Progenitor cell of endocrine pancreas (in vitro differentiated cells): ENCODE results near the gene DNM2. TPM values are rescaled to one million over a fixed set of nuclear protein-coding genes. Genes with fewer than 3 reads are reported as not detected.

Source experiments
- DNase-seq: peaks from one replicate; pipeline ENCODE4 v3.0.0; 2021; ENCODE audit warnings: low spot score; ENCODE audit not compliant: unreplicated experiment
- H3K27ac Mint-ChIP-seq: 2 replicates; pipeline ENCODE4 v1.8.0; 2021; ENCODE audit warnings: mild to moderate bottlenecking, moderate library complexity, mixed read lengths
- H3K27me3 Mint-ChIP-seq: 2 replicates; pipeline ENCODE4 v1.8.0; 2021; ENCODE audit warnings: mixed read lengths
- H3K36me3 Mint-ChIP-seq: 2 replicates; pipeline ENCODE4 v1.8.0; 2022; ENCODE audit warnings: mixed read lengths; ENCODE audit not compliant: insufficient read depth
- H3K4me1 Mint-ChIP-seq: 2 replicates; pipeline ENCODE4 v1.8.0; 2021; ENCODE audit warnings: low read depth, mixed read lengths
- H3K4me3 Mint-ChIP-seq: 2 replicates; pipeline ENCODE4 v1.8.0; 2021; ENCODE audit warnings: low read depth, mild to moderate bottlenecking, moderate library complexity, mixed read lengths
- H3K9me3 Mint-ChIP-seq: 2 replicates; pipeline ENCODE4 v1.8.0; 2021; ENCODE audit warnings: low read depth, mixed read lengths
- CTCF ChIP-seq: fragments of 200-600 bp; sonication (generic); IDR thresholded peaks from one replicate; pipeline ENCODE4 v1.5.0; 2021; ENCODE audit warnings: antibody characterized with exemption, mild to moderate bottlenecking; ENCODE audit not compliant: unreplicated experiment
- total RNA-seq: library from RNA; stranded (reverse); gene quantifications from 2 replicates; pipeline ENCODE4 v1.2.1, GENCODE V29; 2021

The DNM2 gene
- total RNA-seq, 1 donor from 2014 or later: 124 TPM

GRCh38 chr19:10763828-10764339 lies 46.0 kb downstream of the DNM2 start:
- TF ChIP-seq CTCF: no peak
- H3K9me3 Mint-ChIP-seq: no peaks in the 10 kb centered on the region
- H3K4me3 Mint-ChIP-seq: no peak overlapping the region
- H3K36me3 Mint-ChIP-seq: peaks cover 4% of the 10 kb centered on the region
- DNase-seq: no peak
- H3K4me1 Mint-ChIP-seq: no peaks in the 10 kb centered on the region
- H3K27ac Mint-ChIP-seq: peak overlapping the region; percentile 45
- H3K27me3 Mint-ChIP-seq: no peaks in the 10 kb centered on the region

GRCh38 chr19:10764340-10764894 lies 46.5 kb downstream of the DNM2 start:
- no peaks in the 10 kb centered on the region for H3K27me3 Mint-ChIP-seq
- H3K4me1 Mint-ChIP-seq: no peaks in the 10 kb centered on the region
- H3K9me3 Mint-ChIP-seq: no peaks in the 10 kb centered on the region
- no peak overlapping the region for H3K4me3 Mint-ChIP-seq
- TF ChIP-seq CTCF: no peak
- no peak for DNase-seq
- H3K36me3 Mint-ChIP-seq: peaks cover 4% of the 10 kb centered on the region
- no peak overlapping the region for H3K27ac Mint-ChIP-seq

DNA sequence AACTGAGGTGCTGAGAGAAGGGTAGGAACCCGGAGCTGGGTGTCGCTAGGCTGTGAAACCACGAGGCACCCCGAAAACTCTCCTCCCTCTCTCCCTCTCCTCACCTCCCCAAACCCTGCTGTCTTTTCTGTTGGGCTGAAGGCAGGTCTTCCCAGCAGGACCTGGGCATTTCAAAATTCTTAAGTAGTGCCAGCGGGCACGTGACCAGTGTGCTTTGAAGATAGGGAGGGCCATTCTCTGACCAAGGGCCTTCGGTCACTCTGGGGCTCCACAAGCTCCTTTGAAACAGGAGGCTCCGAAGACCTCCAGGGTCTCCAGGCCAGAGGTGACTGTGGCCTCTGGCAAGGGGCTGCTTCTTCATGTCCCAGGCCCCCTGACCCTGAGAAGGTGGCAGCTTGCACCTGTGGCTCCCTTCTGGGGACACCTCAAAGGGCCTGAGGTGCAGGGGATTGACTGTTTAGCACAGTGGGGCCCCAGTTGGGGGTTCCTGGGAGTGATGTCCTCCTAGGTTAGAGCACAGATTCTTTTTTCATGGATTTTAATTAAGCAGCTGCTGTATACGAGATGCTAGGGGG lies 48.3 kb downstream of the DNM2 start:
- Mint-ChIP-seq H3K36me3 (peaks cover 3% of the 10 kb centered on the region), H3K27ac (no peak overlapping the region), H3K9me3 (no peaks in the 10 kb centered on the region), H3K27me3 (no peaks in the 10 kb centered on the region), H3K4me1 (no peaks in the 10 kb centered on the region), H3K4me3 (no peak overlapping the region)
- TF ChIP-seq CTCF: no peak
- DNase-seq: no peak

GRCh38 chr19:10766671-10767201 lies 48.9 kb downstream of the DNM2 start:
- TF ChIP-seq CTCF: no peak
- no peaks in the 10 kb centered on the region for H3K27me3 Mint-ChIP-seq
- no peaks in the 10 kb centered on the region for H3K9me3 Mint-ChIP-seq
- DNase-seq: no peak
- no peak overlapping the region for H3K27ac Mint-ChIP-seq
- no peak overlapping the region for H3K4me3 Mint-ChIP-seq
- no peaks in the 10 kb centered on the region for H3K4me1 Mint-ChIP-seq
- H3K36me3 Mint-ChIP-seq: peaks cover 3% of the 10 kb centered on the region

DNA sequence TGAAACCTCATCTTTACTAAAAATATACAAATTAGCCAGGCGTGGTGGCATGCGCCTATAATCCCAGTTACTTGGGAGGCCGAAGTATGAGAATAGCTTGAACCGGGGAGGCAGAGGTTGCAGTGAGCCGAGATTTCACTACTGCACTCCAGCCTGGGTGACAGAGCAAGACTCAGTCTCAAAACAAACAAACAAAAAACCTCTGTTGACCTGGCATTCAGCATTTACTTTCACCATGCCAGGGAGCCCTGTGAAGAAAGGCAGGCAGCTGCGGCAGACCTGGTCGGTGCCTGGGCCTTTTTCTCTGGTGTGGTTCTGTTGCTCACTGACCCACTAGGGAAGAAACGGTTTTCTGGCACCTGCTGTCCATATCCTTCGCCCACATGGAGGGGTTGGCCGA lies 49.8 kb downstream of the DNM2 start:
- H3K27me3 Mint-ChIP-seq: no peaks in the 10 kb centered on the region
- no peak for TF ChIP-seq CTCF
- no peak overlapping the region for H3K27ac Mint-ChIP-seq
- no peaks in the 10 kb centered on the region for H3K9me3 Mint-ChIP-seq
- no peak overlapping the region for H3K4me3 Mint-ChIP-seq
- no peak for DNase-seq
- H3K36me3 Mint-ChIP-seq: peaks cover 8% of the 10 kb centered on the region
- no peaks in the 10 kb centered on the region for H3K4me1 Mint-ChIP-seq
